OCI-LY1 (cell line): ENCODE measurements around the gene ATM.

Experiments used
- H2AFZ ChIP-seq: fragments of 200-600 bp; sonication (generic), shearing (Covaris generic); 2 replicates; pipeline ENCODE4 v1.6.0; 2014; ENCODE audit warnings: antibody characterized with exemption, mild to moderate bottlenecking, low read length
- H3F3A ChIP-seq: fragments of 200-600 bp; sonication (generic), shearing (Covaris generic); 2 replicates; pipeline ENCODE4 v1.6.0; 2014; ENCODE audit warnings: mild to moderate bottlenecking, antibody characterized with exemption, low read length, moderate library complexity; ENCODE audit not compliant: insufficient read depth
- H3K27ac ChIP-seq: fragments of 200-600 bp; sonication (generic); 2 replicates; pipeline ENCODE4 v1.5.1; 2014; ENCODE audit warnings: low read length, mixed run types, mild to moderate bottlenecking, low read depth; ENCODE audit not compliant: poor library complexity, severe bottlenecking
- H3K27me3 ChIP-seq: fragments of 200-600 bp; sonication (generic); 2 replicates; pipeline ENCODE4 v1.6.0; 2014; ENCODE audit warnings: antibody characterized with exemption, mild to moderate bottlenecking, low read length, moderate library complexity; ENCODE audit not compliant: insufficient read depth
- H3K36me3 ChIP-seq: fragments of 200-600 bp; sonication (generic); 2 replicates; pipeline ENCODE4 v1.6.1; 2014; ENCODE audit warnings: mild to moderate bottlenecking, antibody characterized with exemption, low read length, moderate library complexity, mixed read lengths; ENCODE audit not compliant: insufficient read depth
- H3K4me1 ChIP-seq: fragments of 200-600 bp; sonication (generic); 2 replicates; pipeline ENCODE4 v1.5.1; 2014; ENCODE audit warnings: mild to moderate bottlenecking, low read length, moderate library complexity; ENCODE audit not compliant: insufficient read depth, severe bottlenecking
- H3K4me2 ChIP-seq: fragments of 200-600 bp; sonication (generic), shearing (Covaris generic); 2 replicates; pipeline ENCODE4 v1.6.1; 2014; ENCODE audit warnings: low read length
- H3K4me3 ChIP-seq: fragments of 200-600 bp; sonication (generic); 2 replicates; pipeline ENCODE4 v1.5.1; 2014; ENCODE audit warnings: low read length, low read depth, mild to moderate bottlenecking, mixed read lengths; ENCODE audit not compliant: poor library complexity, severe bottlenecking
- H3K79me2 ChIP-seq: fragments of 200-600 bp; shearing (Covaris generic); 2 replicates; pipeline ENCODE4 v1.6.1; 2016; ENCODE audit warnings: mixed run types, low read length, mixed read lengths; ENCODE audit not compliant: insufficient read depth
- H3K9ac ChIP-seq: fragments of 200-600 bp; sonication (generic), shearing (Covaris generic); 2 replicates; pipeline ENCODE4 v1.6.1; 2014; ENCODE audit warnings: mild to moderate bottlenecking, low read length, mixed read lengths
- H3K9me2 ChIP-seq: fragments of 200-600 bp; sonication (generic), shearing (Covaris generic); 2 replicates; pipeline ENCODE4 v1.6.1; 2014; ENCODE audit warnings: low read depth, mild to moderate bottlenecking, low read length, mixed read lengths
- H3K9me3 ChIP-seq: fragments of 200-600 bp; shearing (Covaris generic); 2 replicates; pipeline ENCODE4 v1.6.1; 2014; ENCODE audit warnings: low read length, mixed read lengths
- H4K20me1 ChIP-seq: fragments of 200-600 bp; sonication (generic), shearing (Covaris generic); 2 replicates; pipeline ENCODE4 v1.6.0; 2016; ENCODE audit warnings: mild to moderate bottlenecking, low read length; ENCODE audit not compliant: insufficient read depth
- EZH2 ChIP-seq: fragments of 200-600 bp; sonication (generic), shearing (Covaris generic); IDR thresholded peaks from 2 replicates; pipeline ENCODE4 v1.8.0; 2017; ENCODE audit warnings: borderline replicate concordance, mixed run types, mild to moderate bottlenecking, antibody characterized with exemption, low read length, moderate library complexity, mixed read lengths
- TF ChIP-seq, protein P1 (sequence below): fragments of 200-600 bp; sonication (generic), shearing (Covaris generic); IDR thresholded peaks from 2 replicates; pipeline ENCODE4 v1.5.1; 2017; ENCODE audit warnings: mild to moderate bottlenecking, antibody characterized with exemption, low read length, moderate library complexity, mixed read lengths

Gene ATM

DNA sequence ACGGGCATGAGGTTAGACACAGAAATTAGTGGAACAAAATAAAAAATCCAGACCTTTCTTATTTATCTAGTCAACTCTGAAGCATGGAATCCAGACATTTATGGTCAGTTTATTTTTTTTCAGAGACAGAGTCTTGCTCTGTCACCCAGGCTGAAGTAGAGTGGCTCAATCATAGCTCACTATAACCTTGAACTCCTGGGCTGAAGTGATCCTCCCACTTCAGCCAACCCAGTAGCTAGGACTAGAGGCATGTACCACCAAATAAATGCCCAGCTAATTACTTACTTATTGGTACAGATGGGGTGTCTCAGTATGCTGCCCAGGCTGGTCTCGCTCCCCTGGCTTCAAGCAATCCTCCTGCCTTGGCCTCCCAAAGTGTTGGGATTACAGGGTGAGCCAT, 9.1 kb upstream of the ATM start:
- Histone ChIP-seq H4K20me1 (no peaks in the 10 kb centered on the region), H3K4me2 (no peak overlapping the region), H3K9me2 (no peaks in the 10 kb centered on the region), H3F3A (no peaks in the 10 kb centered on the region), H3K36me3 (peaks cover 98% of the 10 kb centered on the region), H3K79me2 (peaks cover 81% of the 10 kb centered on the region), H3K4me3 (no peak overlapping the region), H3K9ac (no peak overlapping the region), H3K9me3 (peaks cover 5% of the 10 kb centered on the region; the same call in 1 of the 2 replicates), H2AFZ (no peak overlapping the region), H3K4me1 (no peaks in the 10 kb centered on the region), H3K27me3 (no peaks in the 10 kb centered on the region), H3K27ac (no peak overlapping the region)
- TF ChIP-seq, protein P1, sequence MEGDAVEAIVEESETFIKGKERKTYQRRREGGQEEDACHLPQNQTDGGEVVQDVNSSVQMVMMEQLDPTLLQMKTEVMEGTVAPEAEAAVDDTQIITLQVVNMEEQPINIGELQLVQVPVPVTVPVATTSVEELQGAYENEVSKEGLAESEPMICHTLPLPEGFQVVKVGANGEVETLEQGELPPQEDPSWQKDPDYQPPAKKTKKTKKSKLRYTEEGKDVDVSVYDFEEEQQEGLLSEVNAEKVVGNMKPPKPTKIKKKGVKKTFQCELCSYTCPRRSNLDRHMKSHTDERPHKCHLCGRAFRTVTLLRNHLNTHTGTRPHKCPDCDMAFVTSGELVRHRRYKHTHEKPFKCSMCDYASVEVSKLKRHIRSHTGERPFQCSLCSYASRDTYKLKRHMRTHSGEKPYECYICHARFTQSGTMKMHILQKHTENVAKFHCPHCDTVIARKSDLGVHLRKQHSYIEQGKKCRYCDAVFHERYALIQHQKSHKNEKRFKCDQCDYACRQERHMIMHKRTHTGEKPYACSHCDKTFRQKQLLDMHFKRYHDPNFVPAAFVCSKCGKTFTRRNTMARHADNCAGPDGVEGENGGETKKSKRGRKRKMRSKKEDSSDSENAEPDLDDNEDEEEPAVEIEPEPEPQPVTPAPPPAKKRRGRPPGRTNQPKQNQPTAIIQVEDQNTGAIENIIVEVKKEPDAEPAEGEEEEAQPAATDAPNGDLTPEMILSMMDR: no peak
- TF ChIP-seq EZH2: no peak

DNA sequence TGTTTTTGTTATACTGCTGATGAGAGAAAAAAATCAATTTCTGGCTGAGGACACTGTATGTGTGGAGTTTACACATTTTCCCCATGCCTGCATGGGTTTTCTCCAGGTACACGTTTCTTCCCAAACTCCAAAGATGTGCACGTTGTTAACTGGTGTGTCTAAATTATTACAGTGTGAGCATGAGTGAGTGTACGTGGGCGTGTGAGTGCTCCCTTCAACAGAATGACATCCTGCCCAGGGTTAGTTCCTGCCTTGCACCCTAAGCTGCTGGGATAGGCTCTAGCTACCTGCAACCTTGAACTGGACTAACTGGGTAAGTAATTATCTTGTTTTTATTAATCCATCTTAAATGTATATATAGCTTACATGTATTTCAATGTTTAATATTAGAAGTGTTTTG, 5.9 kb upstream of the ATM start:
- no peaks in the 10 kb centered on the region; the same call in 1 of the 2 replicates for H3K9me3 ChIP-seq
- no peak overlapping the region for H3K9ac ChIP-seq
- H3K4me1 ChIP-seq: peaks cover 24% of the 10 kb centered on the region
- no peak for TF ChIP-seq EZH2
- TF ChIP-seq, protein P1: no peak
- H3K4me3 ChIP-seq: no peak overlapping the region
- peaks cover 90% of the 10 kb centered on the region for H3K36me3 ChIP-seq
- no peaks in the 10 kb centered on the region for H3F3A ChIP-seq
- no peaks in the 10 kb centered on the region for H3K9me2 ChIP-seq
- no peaks in the 10 kb centered on the region for H3K27me3 ChIP-seq
- no peak overlapping the region for H2AFZ ChIP-seq
- no peak overlapping the region for H3K27ac ChIP-seq
- H3K4me2 ChIP-seq: no peak overlapping the region
- H4K20me1 ChIP-seq: no peaks in the 10 kb centered on the region
- H3K79me2 ChIP-seq: peaks cover 95% of the 10 kb centered on the region

DNA sequence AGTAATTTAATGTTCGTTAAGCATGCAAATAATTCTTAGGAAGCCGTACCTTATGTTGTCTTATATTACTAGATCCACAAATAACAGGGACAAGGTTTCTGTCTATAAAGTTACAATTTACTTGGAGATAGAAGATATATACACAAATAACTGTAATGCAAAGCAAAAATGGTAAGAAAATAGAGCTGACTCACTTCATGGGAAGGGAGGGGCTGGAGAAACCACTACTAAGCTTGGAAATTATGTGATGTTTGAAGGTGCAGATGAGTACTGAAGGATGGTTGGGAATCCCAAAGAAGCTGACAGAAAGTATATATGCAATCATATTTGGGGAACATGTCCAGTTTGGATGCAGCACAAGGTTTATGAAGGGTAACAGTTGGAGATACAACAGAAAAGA, 4.4 kb upstream of the ATM start:
- H3K9me2 ChIP-seq: no peaks in the 10 kb centered on the region
- H4K20me1 ChIP-seq: no peaks in the 10 kb centered on the region
- no peaks in the 10 kb centered on the region for H3F3A ChIP-seq
- no peak overlapping the region for H3K9ac ChIP-seq
- TF ChIP-seq, protein P1: no peak
- TF ChIP-seq EZH2: no peak
- peaks cover 87% of the 10 kb centered on the region for H3K79me2 ChIP-seq
- H3K27ac ChIP-seq: no peak overlapping the region
- H3K9me3 ChIP-seq: no peaks in the 10 kb centered on the region; the same call in 1 of the 2 replicates
- no peaks in the 10 kb centered on the region for H3K27me3 ChIP-seq
- H2AFZ ChIP-seq: no peak overlapping the region
- peaks cover 76% of the 10 kb centered on the region for H3K36me3 ChIP-seq
- H3K4me2 ChIP-seq: no peak overlapping the region
- H3K4me3 ChIP-seq: no peak overlapping the region
- peaks cover 24% of the 10 kb centered on the region for H3K4me1 ChIP-seq
